ENCODE results near the gene EXT2.

- TF ChIP-seq CTCF (IDR thresholded peaks at IDR 0.05; ENCODE audit: insufficient read depth, low read depth, low read length), result no peak
- no peak for TF ChIP-seq EZH2 (IDR thresholded peaks at IDR 0.05; ENCODE audit: insufficient read depth, low read length)
Measured at GRCh38 chr11:44277196-44278090, 182.0 kb downstream of the EXT2 start.

All from astrocyte (in vitro differentiated cells and primary cell).